GM19463 (cell line): ENCODE data around the gene COG5.

Source experiments
- ATAC-seq: cut with Tn5 transposase; IDR thresholded peaks from one replicate; pipeline ENCODE4 v1.9.1; 2021; ENCODE audit warnings: mild to moderate bottlenecking, moderate library complexity; ENCODE audit not compliant: unreplicated experiment

The COG5 gene

DNA sequence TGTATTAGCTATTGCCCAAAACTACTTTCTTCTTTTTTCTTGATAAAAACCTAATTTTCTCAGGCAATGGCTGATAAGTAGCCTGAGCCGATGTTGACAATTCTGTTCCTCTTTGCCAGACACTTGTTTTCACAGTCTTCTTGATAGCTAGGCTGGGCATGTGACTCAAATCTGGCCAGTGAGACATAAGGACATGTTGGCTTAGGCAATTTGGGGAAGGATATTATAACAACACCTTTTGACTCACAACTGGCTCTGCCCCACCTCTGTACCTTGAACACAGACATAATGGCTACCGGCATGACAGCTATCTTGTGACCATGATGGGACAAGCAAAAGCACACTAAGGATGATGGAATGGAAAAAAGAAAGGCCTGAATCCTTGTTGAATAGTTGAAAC, 166.7 kb downstream of the COG5 start:
- ATAC-seq: no peak

DNA sequence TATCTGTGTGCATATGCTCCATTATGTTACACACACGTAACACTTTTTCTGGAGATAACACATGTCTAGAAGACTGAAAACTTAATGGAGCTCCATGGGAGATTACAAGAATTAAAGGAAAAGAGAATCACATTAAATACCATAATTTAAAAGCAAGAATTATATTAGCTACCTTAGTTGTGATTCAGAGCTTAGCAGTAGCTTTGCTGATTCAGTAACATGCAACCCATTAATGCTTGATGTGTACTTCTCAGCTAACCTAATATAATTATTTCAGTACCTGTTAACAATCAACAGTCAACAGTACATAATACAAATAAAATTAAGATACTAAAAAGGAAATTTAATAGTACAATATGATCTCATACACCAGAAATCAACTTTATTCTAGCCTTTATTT, 167.6 kb downstream of the COG5 start:
- ATAC-seq: no peak

DNA sequence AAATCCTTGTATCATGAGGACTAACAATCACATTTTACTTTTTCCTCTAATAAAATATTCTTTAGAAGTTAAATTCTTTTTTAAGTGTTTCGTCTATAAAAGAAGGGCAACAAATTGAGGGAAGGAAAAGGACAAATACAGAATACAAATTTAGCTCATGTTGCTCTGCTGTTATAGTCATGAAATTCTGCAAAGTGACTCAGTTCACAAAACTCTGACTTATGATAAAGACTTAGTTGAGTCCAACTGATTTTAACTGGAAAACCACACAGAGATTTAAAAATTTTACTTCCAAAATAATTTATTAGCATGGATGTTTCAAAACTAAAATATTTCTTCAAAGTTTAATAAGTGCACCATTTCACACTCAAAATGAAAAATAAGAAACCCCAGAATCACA, 168.9 kb downstream of the COG5 start:
- no peak for ATAC-seq

DNA sequence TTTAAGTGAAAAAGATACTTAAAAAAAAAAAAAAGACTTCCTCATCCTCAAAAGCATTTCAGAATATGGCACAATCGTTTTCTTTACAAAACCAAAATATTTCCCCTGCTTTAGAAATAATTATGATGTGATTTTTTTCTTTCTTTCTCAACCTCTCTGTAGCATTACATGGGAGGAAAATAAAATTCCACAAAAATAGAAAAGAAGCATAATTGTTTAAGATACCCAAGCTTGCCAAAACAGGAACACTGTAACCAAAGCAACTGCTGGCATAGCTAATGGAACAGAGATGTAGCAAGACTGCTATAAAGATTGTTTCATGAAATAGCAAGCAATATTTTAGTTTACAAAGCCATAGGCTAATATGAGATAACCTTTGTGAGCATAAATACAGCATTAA, 169.4 kb downstream of the COG5 start:
- ATAC-seq: no peak

DNA sequence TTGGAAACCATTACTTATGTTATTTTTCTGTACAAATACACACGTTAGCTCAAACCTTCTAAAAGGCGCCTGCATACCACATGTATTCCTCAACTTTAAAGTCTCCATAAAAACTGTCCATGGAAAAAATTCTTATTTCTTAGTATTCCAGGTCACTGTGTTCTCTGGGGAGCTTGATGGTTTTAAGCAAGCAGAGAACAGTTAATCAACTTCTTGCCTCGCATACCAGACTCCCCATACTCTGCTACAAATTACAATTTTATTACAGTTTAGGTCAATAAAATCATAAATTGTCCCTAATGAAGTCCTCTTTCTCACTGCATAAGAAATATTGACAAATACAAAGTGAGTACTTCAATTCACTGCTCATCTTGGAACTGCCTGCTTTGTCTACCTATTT, 170.9 kb downstream of the COG5 start:
- ATAC-seq: no peak

DNA sequence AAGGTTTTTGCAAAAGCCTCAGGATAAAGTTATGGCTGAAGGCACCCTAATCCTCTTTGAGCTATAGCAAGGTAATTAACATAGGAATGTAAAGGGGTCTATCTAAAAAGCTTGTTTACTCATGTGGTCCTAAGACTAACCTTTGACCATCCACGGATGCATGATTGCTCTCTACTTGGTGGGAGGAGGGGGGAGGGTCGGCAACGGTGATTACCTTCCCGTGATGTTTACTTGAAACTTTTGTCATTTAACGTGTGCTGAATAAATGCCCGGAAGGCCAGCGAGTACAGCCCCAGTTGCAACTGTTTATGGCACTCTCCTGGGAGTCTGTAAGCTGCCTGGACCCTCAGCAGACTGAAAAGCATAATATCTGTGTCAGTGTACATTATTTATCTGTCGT, 172.8 kb downstream of the COG5 start:
- no peak for ATAC-seq

DNA sequence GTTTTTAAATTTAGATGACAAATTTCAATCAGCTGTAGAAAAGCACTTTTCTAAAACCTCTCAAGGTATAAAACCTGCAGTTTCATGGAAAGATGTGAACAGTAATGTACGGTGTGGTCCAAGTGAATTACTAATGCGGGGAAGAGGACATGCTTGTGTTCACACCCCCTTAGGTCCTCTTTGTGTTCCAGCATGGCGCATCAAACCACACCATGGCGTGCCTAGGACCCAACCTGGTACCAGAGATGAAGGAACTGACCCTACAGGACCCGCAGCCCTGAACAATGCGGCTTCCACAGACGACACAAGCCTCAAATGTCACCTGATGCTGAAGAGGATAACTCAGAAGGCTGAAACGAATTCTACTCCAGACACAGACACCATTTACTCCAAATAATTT, 175.1 kb downstream of the COG5 start:
- ATAC-seq: no peak

DNA sequence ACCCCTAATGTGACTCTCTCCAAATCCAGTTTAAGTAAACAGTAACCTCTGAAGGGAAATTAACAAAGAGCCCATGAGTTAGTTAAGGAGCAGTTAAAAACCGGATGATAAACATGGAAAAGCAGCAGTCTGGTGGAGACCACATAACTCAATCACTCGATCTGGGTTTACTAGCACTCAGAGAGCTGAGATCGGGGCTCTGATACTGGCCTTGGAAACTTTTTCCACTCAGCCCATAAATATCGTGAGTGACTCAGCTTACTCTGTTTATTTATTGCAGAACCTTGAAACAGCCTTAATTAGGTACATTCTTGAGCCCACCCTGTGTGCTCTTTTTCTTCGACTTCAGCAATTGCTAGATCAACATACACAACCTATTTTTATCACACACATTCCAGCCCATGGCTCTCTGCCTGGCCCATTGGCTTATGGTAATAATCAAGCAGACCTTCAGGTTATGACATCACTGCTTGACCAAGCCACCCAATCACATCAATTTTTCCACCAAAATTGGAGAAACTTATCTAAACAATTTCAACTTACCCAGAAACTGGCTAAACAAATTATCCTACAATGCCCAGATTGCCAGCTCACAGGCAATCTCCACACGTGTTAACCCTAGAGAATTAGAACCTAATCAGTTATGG, 176.0 kb downstream of the COG5 start:
- no peak for ATAC-seq

DNA sequence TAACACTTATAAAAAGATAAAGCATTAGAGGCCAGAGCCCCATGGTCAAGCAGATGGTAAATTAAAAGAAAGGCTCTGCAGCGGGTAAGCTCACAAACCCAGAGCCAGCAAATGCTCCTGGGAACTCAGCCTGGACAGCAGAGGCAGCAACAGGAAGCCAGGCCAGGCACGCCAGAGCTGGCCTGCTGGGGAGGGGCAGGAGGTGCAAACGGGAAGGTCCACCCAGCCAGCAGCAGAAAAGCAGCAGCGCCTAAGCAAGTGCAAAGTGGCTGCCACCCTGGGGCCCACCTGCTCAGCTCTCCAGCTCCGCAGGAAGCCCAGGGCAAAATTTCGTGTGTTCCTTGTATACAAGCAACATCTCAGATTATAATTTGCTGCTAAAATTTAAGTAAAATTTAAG, 176.6 kb downstream of the COG5 start:
- no peak for ATAC-seq

DNA sequence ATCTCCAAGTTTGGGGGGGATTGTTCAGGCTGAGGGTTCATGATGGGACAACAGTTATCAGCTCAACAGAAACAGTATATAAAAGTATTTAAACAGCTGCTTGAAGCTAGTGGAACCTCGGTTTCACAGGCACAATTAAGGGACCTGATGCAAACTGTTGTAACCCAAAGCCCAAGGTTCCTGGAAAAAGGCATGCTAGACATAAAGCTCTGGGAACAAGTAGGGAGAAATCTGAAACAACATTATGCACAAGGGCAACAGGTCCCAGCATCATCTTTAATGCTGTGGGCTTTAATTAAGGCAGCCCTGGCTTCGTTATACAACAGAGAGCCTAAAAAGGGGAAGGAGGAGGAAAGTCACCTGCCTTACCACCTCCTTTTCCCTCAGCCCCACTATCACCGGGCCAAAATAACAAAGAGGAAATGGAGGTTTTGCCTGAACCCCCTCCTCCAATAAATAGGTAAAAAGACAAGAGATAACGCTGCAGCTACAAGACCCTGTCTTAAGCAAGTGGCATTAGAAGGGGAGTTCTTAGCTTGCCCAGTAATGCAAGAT, 177.1 kb downstream of the COG5 start:
- no peak for ATAC-seq

DNA sequence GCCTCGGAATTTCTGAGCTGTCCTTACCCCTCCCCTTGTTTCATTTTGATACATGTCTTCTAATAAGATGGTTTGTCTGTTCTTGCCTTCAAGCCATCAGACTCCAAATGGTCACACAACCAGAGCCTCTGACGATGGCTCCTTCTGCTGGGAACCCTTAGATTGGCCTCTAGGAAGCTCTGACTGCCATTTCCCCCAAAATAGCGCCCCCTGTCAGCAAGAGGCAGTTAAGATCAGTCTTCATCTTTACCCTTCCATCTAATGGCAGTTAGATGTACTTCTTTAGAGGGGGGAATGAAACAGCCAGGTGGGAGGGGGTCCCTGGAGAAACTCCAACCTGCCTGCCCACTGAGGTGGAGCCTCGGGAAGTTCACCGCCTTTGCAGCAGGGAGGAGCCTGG, 179.7 kb downstream of the COG5 start:
- ATAC-seq: no peak

DNA sequence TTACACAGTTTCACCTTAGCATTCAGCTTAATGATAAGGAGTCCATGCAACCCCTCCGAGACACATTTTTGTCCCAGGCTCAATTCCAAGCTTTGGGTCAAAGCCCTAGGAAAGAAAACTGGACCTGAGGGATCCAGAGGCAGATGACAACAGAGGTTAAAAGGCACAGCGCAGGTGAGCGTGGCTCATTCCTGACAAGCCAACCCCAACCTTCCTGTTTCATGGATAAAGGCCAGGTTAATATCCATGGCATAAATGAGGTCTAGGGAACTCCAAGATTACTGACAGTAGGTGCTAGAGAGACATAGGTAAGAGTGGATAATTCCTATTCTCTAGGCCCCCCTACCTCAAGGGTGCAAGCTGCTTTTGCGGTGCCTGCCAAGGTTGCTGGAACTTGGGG, 180.5 kb downstream of the COG5 start:
- no peak for ATAC-seq

DNA sequence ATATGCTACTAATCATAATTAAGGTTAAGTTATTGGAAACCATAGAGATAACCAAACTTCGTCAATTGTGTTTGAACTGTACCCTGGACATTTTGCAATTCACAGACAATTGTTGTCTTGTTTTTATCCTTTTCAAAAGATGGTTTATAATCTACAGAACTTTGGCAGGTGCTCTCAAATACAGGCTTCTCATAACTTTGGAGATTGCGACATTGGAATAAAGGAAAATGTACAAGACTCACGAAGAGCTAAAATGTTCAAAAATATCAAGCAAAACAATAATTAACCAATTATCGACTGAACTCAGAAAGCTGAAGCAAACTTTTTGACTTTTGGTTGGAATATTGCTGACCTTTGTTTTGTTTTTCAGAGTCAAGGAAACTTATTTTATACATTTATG, 182.3 kb downstream of the COG5 start:
- no peak for ATAC-seq

DNA sequence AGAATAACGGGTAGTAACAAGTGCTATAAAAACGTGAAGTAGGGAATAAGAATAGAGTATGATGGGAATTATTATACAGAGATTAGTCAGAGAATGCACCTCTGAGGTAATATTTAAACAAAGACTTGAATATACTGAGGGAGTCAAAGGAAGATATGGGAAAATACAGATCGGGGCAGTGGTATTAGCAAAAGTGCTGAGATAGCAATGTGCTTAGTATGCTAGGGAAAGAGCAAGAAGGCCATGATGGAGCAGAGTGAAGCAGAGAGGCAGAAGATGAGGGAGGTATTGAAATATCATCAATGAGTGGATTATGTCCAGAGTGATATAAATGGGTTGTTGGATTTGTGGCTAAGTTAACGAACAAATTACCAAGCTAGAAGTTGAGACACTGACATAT, 190.4 kb downstream of the COG5 start:
- ATAC-seq: no peak

DNA sequence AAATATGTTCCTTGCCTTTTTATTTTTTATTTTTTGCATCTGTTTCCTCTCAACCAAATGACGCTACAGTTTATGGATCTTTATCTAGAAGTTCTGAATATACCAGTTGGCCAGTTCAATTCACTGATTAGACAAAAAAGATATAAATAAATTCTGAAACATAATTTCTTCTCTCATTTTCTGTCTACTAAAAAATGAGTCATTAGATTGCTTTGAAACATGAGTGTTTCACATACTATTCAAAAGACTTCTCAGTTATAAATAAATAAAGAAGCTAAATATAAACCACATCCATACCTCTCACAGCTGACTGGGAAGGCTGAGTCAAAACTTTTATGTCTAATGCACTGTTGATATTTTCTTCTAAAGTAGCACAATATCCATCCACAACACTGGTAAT, 191.4 kb downstream of the COG5 start:
- ATAC-seq: no peak

DNA sequence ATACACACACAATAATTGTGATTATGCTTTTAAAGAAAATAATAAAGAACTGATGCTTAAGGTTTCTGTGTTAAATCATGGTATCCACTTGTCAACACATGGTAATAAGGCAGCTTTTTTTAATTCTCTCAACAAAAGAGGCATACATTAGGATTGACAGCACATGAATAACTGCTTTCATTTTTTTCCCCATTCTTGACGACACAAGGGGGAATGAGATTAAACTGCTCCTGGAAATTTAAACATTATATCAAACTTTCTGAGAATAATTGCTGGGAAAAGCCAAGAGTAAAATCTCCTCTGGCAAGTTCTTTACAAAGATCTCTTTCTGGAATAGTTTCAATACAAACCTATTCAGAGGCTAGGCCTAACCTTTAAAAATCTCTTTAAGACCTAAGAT, 192.9 kb downstream of the COG5 start:
- ATAC-seq: no peak

DNA sequence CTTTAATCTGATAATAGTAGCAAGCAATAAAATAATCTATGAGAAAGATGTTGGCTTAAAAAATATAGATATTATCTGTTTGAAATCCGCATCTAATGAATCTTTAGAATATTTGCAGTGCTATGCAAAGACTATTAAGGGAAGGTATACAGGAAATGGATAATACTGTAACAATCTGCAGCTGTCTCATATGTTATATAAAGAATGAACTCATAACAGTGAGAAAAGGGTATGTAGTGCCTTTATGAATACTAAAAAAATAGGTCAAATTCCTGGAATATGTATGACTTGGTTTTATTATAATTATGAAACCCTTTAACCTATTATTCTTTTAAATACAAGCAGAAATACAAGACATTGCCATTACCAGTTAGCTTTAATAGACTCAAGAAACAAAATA, 198.9 kb downstream of the COG5 start:
- no peak for ATAC-seq

DNA sequence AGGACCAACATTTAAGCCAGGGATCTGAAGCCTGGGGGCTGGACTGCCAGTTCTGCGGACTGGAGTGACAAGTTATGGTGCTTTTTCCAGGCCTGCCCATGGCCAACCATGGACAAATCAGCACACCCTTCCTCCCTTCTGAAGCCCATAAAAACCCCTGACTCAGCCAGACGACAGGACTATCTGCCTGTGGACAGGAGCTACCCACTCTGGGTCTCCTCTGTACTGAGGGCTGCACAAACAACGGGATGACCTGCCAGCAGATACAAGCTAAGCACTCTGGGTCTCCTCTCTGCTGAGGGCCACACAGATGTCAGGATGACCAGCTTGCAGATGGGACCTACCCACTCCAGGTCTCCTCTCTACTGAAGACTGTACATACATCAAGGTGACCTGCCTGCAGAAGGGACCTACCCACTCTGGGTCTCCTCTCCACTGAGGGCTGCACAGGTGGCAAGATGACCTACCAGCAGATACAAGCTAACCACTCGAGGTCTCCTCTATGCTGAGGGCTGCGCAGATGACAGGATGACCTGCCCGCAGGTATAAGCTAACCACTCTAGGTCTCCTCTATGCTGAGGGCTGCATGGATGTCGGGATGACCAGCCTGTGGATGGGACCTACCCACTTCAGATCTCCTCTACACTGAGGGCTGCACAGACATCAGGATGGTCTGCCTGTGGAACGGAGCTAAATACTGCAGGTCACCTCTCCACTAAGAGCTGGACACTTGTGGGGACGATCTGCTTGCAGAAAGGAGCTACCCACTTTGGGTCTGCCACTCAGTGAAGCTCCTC, 204.0 kb downstream of the COG5 start:
- no peak for ATAC-seq

DNA sequence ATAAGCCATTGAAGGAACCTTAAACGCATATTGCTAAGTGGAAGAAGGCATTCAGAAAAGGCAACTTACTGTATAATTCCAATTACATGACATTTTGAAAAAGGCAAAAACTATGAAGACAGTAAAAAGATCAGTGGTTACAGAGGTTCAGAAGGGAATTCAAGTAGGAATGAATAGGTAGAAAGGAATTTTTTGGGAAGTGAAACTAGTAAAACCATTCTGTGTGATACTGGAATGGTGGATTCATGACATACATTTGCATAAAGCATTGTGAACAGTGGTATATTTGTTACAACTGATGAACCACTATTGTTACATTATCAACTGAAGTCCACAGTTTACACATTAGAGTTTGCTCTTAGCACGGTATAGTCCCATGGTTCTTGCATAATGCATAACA, 208.1 kb downstream of the COG5 start:
- ATAC-seq: no peak

DNA sequence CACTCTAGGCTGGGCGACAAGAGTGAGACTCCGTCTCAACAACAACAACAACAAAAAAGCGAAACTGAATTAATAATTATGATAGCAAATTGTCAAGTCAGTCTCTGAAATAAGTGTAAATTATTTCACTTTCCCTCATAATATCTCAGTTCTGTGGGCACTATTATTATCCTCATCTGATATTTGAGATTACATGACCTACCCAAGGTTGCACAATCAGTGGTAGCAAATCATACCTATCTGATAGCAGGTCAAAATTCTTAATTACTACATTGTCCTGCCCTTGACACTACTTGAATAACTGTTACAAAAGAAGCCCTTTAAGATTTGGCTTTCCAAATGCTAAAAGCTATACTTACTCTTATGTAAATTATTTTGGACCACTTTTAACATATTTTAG, 209.1 kb downstream of the COG5 start:
- ATAC-seq: no peak

DNA sequence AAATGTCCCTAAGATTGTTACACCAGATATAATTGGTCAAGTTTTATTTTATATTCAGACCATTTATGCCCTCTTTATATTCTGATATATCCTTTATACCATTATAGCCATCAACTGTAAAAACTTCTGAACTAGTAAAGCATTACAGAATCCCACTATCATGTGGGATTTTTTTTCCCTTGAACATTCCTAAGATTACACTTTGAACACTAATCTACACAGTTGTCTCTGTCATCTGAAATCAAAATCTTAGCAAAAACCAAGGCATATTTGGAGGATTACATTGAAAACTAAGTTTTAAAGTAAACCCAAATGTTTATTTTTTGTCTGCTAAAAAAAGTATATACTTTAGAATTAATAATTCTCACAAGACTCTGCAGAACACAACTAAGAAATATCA, 210.0 kb downstream of the COG5 start:
- ATAC-seq: no peak

DNA sequence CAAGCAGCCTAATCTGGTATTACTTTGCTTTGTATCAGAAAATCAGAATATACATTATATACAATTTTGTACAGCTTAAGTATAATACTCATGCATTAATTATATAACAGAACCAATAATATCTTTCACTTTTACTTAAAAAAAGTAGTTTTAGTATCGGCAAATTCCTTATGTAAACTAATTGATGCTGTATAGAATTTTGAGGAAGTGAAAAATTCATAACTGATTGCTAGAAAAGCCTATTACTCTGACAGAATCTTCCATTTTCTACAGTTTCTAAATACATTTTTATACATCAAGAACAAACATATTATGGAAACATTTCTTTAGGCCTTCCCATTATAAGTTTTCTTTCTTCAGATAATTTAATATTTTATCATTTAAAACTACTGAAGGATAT, 217.8 kb downstream of the COG5 start:
- no peak for ATAC-seq

DNA sequence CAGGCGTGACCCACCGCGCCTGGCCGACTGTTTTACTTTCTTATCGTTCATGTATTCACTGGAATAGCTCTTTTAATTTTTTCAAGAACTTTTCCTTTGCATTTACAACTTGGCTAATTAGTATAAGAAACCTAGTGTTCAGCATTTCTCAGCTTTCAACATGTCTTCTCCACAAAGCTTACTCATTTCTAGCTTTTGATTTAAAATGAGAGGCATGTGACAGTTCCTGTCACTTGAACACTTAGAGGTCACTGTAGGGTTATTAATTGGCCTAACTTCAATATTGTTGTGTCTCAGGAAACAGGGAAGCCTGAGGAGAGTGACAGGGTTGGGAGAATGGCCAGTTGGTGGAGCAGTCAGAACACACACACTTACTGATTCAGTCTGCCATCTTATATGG, 218.9 kb downstream of the COG5 start:
- ATAC-seq: no peak
